ENCODE data around the gene DAP3.
A peak's percentile ranks its signal among the peaks of the same experiment; 100 is the strongest.
"Not testable (repeated sequence)": the region's sequence is repeated elsewhere in the genome, so short reads cannot be mapped to it uniquely, and the experiment has no call there.

Gene DAP3

DNA sequence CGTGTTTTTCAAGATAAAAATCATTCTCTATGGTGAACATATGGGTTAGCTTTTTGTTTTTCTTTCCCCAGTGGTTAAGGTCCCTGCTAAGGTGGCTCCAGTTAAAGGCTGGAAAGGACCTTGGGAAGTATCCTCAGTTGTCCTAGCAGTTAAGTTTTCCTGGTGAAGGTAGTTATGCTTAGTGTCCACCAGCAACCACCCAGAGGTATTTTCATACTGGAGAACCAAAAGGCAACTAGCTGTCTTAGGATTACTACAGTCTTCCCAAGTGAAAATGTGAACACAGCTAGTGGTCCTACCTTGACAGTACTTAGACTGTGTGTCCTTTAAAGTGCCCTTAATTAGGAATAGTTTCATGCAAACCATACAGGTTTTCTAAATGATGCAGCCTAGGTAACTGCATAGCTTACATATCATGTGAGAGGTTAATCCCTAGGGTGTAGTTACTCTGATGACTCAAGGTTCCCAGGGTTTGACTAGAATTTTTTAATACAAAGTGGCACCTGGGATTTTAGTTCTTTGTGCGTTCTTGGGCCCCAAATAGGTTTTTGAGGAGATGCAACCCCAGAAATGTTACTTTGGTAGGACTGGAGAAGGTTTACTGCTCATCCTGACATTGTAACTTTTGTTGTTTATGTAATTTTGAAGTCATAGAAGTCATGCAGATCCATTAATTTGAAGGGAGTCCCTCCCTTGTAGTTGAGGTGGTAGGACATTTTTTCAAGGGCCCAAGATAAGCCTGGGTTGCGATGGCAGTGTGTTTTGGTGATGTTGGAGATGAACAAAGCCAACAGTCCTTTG lies 36.8 kb upstream of the DAP3 start:
- no peak overlapping the region for H2BK5ac ChIP-seq (ENCODE audit: low read length)
- no peaks in the 10 kb centered on the region for H3K79me1 ChIP-seq (ENCODE audit: low read length)
- H3K4ac ChIP-seq (ENCODE audit: low read depth, low read length), result no peak overlapping the region
- no peak overlapping the region for H3K9ac ChIP-seq (ENCODE audit: low read length)
- no peaks in the 10 kb centered on the region for H3K4me1 ChIP-seq (ENCODE audit: control insufficient read depth, low read depth, low read length)
- H4K8ac ChIP-seq (ENCODE audit: low read depth, low read length), result no peak overlapping the region
- H3K4me3 ChIP-seq (ENCODE audit: low read length), result no peak overlapping the region
- H3K36me3 ChIP-seq (ENCODE audit: control insufficient read depth, insufficient read depth, low read length), result no peaks in the 10 kb centered on the region
- no peak overlapping the region for H2BK15ac ChIP-seq (replicated peaks; ENCODE audit: low read depth)
- H3K23ac ChIP-seq (ENCODE audit: low read length), result no peak overlapping the region
- H4K5ac ChIP-seq (ENCODE audit: low read length), result no peak overlapping the region
- no peak overlapping the region for H3K18ac ChIP-seq (ENCODE audit: low read length)
- WGBS (ENCODE audit: extremely low coverage, insufficient coverage, low lambda C conversion rate), result no CpG with 5 or more reads among the region's 3 CpGs
- no peak overlapping the region for H2AK5ac ChIP-seq (ENCODE audit: low read length)
- H3K79me2 ChIP-seq (ENCODE audit: control insufficient read depth, insufficient read depth, low read length), result no peaks in the 10 kb centered on the region
- no peak overlapping the region for H3K4me2 ChIP-seq (ENCODE audit: low read length)
- H3K27ac ChIP-seq (ENCODE audit: low read depth, low read length), result no peak overlapping the region
- no peak overlapping the region for H2BK120ac ChIP-seq (ENCODE audit: low read depth, low read length)
- no peaks in the 10 kb centered on the region for H3K27me3 ChIP-seq (ENCODE audit: insufficient read depth, low read length, poor library complexity)
- H3K56ac ChIP-seq (ENCODE audit: low read length), result no peak overlapping the region
- DNase-seq, result peak; percentile 11

DNA sequence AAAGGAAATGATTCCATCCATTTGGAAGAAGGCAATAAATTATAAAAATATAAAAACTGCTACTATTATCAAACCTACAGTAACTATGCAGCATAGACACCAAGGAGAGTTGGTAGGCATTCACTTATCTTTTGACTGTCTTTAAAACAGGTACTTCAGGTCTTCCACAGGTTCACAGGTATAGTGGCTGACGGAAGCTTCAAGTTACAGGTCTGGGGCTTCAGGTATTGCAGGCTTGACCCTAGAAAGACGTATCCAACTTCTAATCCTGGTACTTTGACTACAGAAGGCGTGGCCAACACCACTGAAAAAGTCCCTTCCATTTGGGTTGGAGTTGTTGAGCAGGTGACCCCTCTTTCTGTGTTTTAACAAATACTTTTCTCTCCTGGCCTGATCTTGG lies 35.9 kb upstream of the DAP3 start:
- Histone ChIP-seq H3K4ac (ENCODE audit: low read depth, low read length) (no peak overlapping the region), H4K5ac (ENCODE audit: low read length) (no peak overlapping the region), H3K27me3 (ENCODE audit: insufficient read depth, low read length, poor library complexity) (no peaks in the 10 kb centered on the region), H3K79me2 (ENCODE audit: control insufficient read depth, insufficient read depth, low read length) (no peaks in the 10 kb centered on the region), H4K8ac (ENCODE audit: low read depth, low read length) (no peak overlapping the region), H3K4me1 (ENCODE audit: control insufficient read depth, low read depth, low read length) (no peaks in the 10 kb centered on the region), H3K18ac (ENCODE audit: low read length) (no peak overlapping the region), H3K27ac (ENCODE audit: low read depth, low read length) (no peak overlapping the region), H3K4me2 (ENCODE audit: low read length) (no peak overlapping the region), H3K79me1 (ENCODE audit: low read length) (no peaks in the 10 kb centered on the region), H2BK5ac (ENCODE audit: low read length) (no peak overlapping the region), H3K56ac (ENCODE audit: low read length) (no peak overlapping the region), H2BK15ac (replicated peaks; ENCODE audit: low read depth) (no peak overlapping the region), H2AK5ac (ENCODE audit: low read length) (no peak overlapping the region), H3K23ac (ENCODE audit: low read length) (no peak overlapping the region), H2BK120ac (ENCODE audit: low read depth, low read length) (no peak overlapping the region), H3K36me3 (ENCODE audit: control insufficient read depth, insufficient read depth, low read length) (no peaks in the 10 kb centered on the region), H3K9ac (ENCODE audit: low read length) (no peak overlapping the region), H3K4me3 (ENCODE audit: low read length) (no peak overlapping the region)
- DNase-seq, result no peak
- no CpG with 5 or more reads among the region's 3 CpGs for WGBS (ENCODE audit: extremely low coverage, insufficient coverage, low lambda C conversion rate)

DNA sequence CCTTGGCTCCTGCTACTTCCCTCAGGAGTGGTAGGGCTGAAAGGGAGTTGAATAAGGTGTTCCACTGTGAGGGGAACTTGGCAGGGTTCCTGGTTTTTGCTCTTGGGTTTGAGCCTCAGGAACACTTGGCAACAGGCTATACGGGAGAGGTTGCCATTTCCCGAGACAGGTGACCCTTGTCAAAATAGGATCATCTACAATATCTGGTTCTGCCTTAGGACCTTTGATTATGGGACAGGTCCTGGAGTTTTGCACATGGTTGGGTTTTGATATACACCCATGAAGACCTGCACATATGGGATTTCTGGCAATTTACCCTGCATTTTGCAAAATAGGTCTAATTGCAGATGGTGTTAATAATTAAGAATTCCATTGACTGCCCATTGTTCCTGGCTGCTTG lies 31.4 kb upstream of the DAP3 start:
- Histone ChIP-seq H2BK5ac (ENCODE audit: low read length) (no peak overlapping the region), H3K27ac (ENCODE audit: low read depth, low read length) (no peak overlapping the region), H3K56ac (ENCODE audit: low read length) (no peak overlapping the region), H3K4me1 (ENCODE audit: control insufficient read depth, low read depth, low read length) (no peaks in the 10 kb centered on the region), H4K5ac (ENCODE audit: low read length) (no peak overlapping the region), H3K23ac (ENCODE audit: low read length) (no peak overlapping the region), H3K18ac (ENCODE audit: low read length) (no peak overlapping the region), H3K9ac (ENCODE audit: low read length) (no peak overlapping the region), H2BK120ac (ENCODE audit: low read depth, low read length) (no peak overlapping the region), H3K27me3 (ENCODE audit: insufficient read depth, low read length, poor library complexity) (no peaks in the 10 kb centered on the region), H3K4me3 (ENCODE audit: low read length) (no peak overlapping the region), H3K79me1 (ENCODE audit: low read length) (no peaks in the 10 kb centered on the region), H2AK5ac (ENCODE audit: low read length) (no peak overlapping the region), H4K8ac (ENCODE audit: low read depth, low read length) (no peak overlapping the region), H3K79me2 (ENCODE audit: control insufficient read depth, insufficient read depth, low read length) (no peaks in the 10 kb centered on the region), H2BK15ac (replicated peaks; ENCODE audit: low read depth) (no peak overlapping the region), H3K36me3 (ENCODE audit: control insufficient read depth, insufficient read depth, low read length) (peaks cover 3% of the 10 kb centered on the region), H3K4me2 (ENCODE audit: low read length) (no peak overlapping the region), H3K4ac (ENCODE audit: low read depth, low read length) (no peak overlapping the region)
- DNase-seq, result no peak
- no CpG with 5 or more reads among the region's 2 CpGs for WGBS (ENCODE audit: extremely low coverage, insufficient coverage, low lambda C conversion rate)

DNA sequence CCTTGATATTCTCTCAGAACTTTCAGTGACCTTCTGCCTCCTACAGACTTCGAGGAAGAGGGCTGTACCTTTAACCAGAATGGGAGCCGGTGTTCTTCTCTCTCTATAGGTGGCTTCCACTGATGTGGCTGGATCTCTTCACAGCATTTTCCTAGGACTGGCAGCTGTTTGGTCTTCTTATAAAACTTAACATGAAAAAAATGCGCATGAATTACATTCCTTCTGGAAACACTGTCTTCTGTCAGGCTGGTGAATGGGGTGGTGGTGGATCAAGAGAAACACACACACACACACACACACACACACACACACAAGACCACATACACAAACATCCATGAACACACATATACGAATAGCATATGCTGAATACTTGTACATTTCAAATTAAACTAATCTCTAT lies 27.7 kb upstream of the DAP3 start:
- H3K18ac ChIP-seq (ENCODE audit: low read length); H4K5ac ChIP-seq (ENCODE audit: low read length); H3K4ac ChIP-seq (ENCODE audit: low read depth, low read length); H2BK5ac ChIP-seq (ENCODE audit: low read length); H2BK120ac ChIP-seq (ENCODE audit: low read depth, low read length); H3K4me2 ChIP-seq (ENCODE audit: low read length); H3K27me3 ChIP-seq (ENCODE audit: insufficient read depth, low read length, poor library complexity); H3K9ac ChIP-seq (ENCODE audit: low read length); H2AK5ac ChIP-seq (ENCODE audit: low read length); H3K56ac ChIP-seq (ENCODE audit: low read length); H2BK15ac ChIP-seq (replicated peaks; ENCODE audit: low read depth); H3K23ac ChIP-seq (ENCODE audit: low read length); H4K8ac ChIP-seq (ENCODE audit: low read depth, low read length); H3K4me1 ChIP-seq (ENCODE audit: control insufficient read depth, low read depth, low read length); DNase-seq; H3K79me1 ChIP-seq (ENCODE audit: low read length); H3K36me3 ChIP-seq (ENCODE audit: control insufficient read depth, insufficient read depth, low read length); H3K4me3 ChIP-seq (ENCODE audit: low read length); H3K79me2 ChIP-seq (ENCODE audit: control insufficient read depth, insufficient read depth, low read length); H3K27ac ChIP-seq (ENCODE audit: low read depth, low read length): not testable (repeated sequence)
- no CpG with 5 or more reads among the region's 4 CpGs for WGBS (ENCODE audit: extremely low coverage, insufficient coverage, low lambda C conversion rate)

DNA sequence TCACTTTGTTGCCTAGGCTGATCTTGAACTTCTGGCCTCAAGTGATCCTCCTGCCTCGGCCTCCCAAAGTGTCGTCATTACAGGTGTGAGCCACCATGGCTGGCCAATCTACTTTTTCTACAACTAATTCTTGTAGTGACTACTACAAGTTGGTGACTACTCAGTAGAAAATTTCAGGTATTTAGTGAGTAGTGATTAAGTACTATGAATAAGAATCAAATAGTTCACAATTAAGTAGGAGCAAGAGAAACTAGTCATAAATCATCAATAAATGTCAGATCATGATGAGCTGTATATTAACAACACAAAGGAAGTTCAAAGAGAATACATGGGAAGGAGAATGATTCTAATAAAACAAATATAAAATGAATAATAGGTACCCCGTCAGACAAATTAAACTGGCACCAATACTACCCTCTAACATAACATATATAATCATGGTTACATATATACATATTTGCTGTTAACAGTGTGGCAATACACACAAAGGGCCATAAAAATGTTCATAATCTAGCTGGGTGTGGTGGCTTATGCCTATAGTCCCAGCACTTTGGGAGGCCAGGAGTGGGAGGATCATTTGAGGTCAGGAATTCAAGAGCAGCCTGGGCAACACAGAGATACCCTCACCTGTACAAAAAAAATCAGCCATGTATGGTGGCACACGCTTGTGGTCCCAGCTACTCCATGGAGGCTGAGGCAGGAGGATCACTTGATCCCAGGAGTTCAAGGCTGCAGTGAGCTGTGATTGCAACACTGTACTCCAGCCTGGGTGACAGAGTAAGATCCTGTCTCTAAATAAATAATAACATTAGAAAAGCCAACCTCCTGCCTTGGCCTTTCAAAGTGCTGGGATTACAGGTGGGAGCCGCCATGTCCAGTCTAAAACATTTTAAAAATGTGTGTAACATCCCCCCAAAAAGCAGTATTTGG lies 19.4 kb upstream of the DAP3 start:
- no peak overlapping the region for H4K8ac ChIP-seq (ENCODE audit: low read depth, low read length)
- no CpG with 5 or more reads among the region's 5 CpGs for WGBS (ENCODE audit: extremely low coverage, insufficient coverage, low lambda C conversion rate)

More for the DNA sequence above, 19.4 kb upstream of the DAP3 start:
- Histone ChIP-seq H3K56ac (ENCODE audit: low read length) (no peak overlapping the region), H3K36me3 (ENCODE audit: control insufficient read depth, insufficient read depth, low read length) (peaks cover 4% of the 10 kb centered on the region), H3K27ac (ENCODE audit: low read depth, low read length) (no peak overlapping the region), H2AK5ac (ENCODE audit: low read length) (no peak overlapping the region), H3K4me3 (ENCODE audit: low read length) (no peak overlapping the region), H3K4me2 (ENCODE audit: low read length) (no peak overlapping the region), H3K9ac (ENCODE audit: low read length) (no peak overlapping the region), H2BK15ac (replicated peaks; ENCODE audit: low read depth) (no peak overlapping the region), H3K18ac (ENCODE audit: low read length) (no peak overlapping the region), H3K23ac (ENCODE audit: low read length) (no peak overlapping the region), H3K4ac (ENCODE audit: low read depth, low read length) (no peak overlapping the region), H3K79me1 (ENCODE audit: low read length) (no peaks in the 10 kb centered on the region), H3K4me1 (ENCODE audit: control insufficient read depth, low read depth, low read length) (no peaks in the 10 kb centered on the region), H3K27me3 (ENCODE audit: insufficient read depth, low read length, poor library complexity) (no peaks in the 10 kb centered on the region), H3K79me2 (ENCODE audit: control insufficient read depth, insufficient read depth, low read length) (no peaks in the 10 kb centered on the region), H4K5ac (ENCODE audit: low read length) (no peak overlapping the region), H2BK120ac (ENCODE audit: low read depth, low read length) (no peak overlapping the region), H2BK5ac (ENCODE audit: low read length) (no peak overlapping the region)
- no peak for DNase-seq

Measured in mesendoderm (in vitro differentiated cells).